ENCODE measurements around the gene COMT.

- TF ChIP-seq, protein P1, sequence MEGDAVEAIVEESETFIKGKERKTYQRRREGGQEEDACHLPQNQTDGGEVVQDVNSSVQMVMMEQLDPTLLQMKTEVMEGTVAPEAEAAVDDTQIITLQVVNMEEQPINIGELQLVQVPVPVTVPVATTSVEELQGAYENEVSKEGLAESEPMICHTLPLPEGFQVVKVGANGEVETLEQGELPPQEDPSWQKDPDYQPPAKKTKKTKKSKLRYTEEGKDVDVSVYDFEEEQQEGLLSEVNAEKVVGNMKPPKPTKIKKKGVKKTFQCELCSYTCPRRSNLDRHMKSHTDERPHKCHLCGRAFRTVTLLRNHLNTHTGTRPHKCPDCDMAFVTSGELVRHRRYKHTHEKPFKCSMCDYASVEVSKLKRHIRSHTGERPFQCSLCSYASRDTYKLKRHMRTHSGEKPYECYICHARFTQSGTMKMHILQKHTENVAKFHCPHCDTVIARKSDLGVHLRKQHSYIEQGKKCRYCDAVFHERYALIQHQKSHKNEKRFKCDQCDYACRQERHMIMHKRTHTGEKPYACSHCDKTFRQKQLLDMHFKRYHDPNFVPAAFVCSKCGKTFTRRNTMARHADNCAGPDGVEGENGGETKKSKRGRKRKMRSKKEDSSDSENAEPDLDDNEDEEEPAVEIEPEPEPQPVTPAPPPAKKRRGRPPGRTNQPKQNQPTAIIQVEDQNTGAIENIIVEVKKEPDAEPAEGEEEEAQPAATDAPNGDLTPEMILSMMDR (IDR thresholded peaks at IDR 0.05 in 4 of 5, conservative IDR thresholded peaks at IDR 0.05 in 1 of 5): no peak
- no peak for TF ChIP-seq POLR2A (IDR thresholded peaks at IDR 0.05)
Observed at GRCh38 chr22:19898145-19898544, 43.4 kb upstream of the COMT start.
